ENCODE data around the gene CTDNEP1.

DNA sequence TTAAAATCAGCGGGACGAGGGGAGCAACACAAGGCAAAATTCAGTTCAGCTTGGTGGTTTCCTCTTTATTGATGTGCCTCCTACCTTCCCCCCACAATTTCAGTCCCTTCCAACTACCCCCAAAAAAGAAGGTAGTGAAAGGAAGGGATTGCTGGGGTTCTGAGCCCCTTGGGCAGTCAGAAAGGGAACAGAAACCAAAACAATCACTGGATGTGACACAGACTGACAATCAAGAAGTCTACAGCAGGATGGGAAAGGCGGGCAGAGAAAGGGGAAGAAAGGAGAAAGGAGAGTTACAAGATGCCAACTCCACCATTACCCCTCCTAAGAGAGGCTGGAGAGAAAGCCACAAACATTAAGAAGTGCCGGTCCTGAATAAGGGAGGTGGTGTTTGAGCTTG, 11.2 kb downstream of the CTDNEP1 start:
- no peak for TF ChIP-seq CTCF (IDR thresholded peaks at IDR 0.05)
- TF ChIP-seq POLR2A (IDR thresholded peaks at IDR 0.05), result no peak
